Adrenal gland (tissue), 5 donors: ENCODE data around the gene CARD18.
"Not testable (repeated sequence)": the region's sequence is repeated elsewhere in the genome, so short reads cannot be mapped to it uniquely, and the experiment has no call there.

ENCODE experiments used
- CTCF ChIP-seq, 6 experiments: fragments of 450-650 bp in 4 of 6; fragments of 200-600 bp in 2 of 6; sonication (generic) in 1 of 6; IDR thresholded peaks; 1 replicate in 5 of 6; 2 replicates in 1 of 6; pipeline versions ENCODE4 v1.5.1 to v1.8.0; 2016 to 2021; ENCODE audit warnings: antibody characterized with exemption in 6 of 6, mild to moderate bottlenecking in 2 of 6, moderate library complexity in 1 of 6
- POLR2A ChIP-seq, 2 donors: fragments of 450-650 bp; IDR thresholded peaks; one replicate each; pipeline ENCODE4 v1.6.1; 2017; ENCODE audit warnings: antibody characterized with exemption in 2 of 2, mild to moderate bottlenecking in 2 of 2, moderate library complexity in 1 of 2
- donor health status: DM: no; HTN: no; CAD: no.

- TF ChIP-seq CTCF, POLR2A (IDR thresholded peaks at IDR 0.05): not testable (repeated sequence)
Observed at GRCh38 chr11:105102079-105102581, 37.4 kb downstream of the CARD18 start.
